Vagina (tissue), 2 donors: Measurements from ENCODE around the gene EIF2AK3. TPM values are rescaled to one million over a fixed set of nuclear protein-coding genes. Genes with fewer than 3 reads are reported as not detected.
A peak's percentile ranks its signal among the peaks of the same experiment; 100 is the strongest.

Experiments used
- DNase-seq, 2 donors: peaks; one replicate each; pipeline ENCODE4 v3.0.0-alpha.2; 2017; ENCODE audit errors: extremely low spot score in 2 of 2
- H3K27ac ChIP-seq: fragments of 200-600 bp; sonication (generic); one replicate; pipeline ENCODE4 v1.5.1; 2019
- H3K27me3 ChIP-seq: fragments of 200-600 bp; sonication (generic); one replicate; pipeline ENCODE4 v1.5.1; 2019
- H3K36me3 ChIP-seq, 2 donors: fragments of 200-600 bp; sonication (generic); one replicate each; pipeline ENCODE4 v1.5.1; 2017 to 2019
- H3K4me1 ChIP-seq: fragments of 200-600 bp; sonication (generic); one replicate; pipeline ENCODE4 v1.5.1; 2019
- H3K4me3 ChIP-seq, 2 donors: fragments of 200-600 bp; sonication (generic); 1 replicate in 1 of 2; 2 replicates in 1 of 2; pipeline ENCODE4 v1.5.1; 2016 to 2019
- H3K9me3 ChIP-seq: fragments of 200-600 bp; sonication (generic); one replicate; pipeline ENCODE4 v1.5.1; 2019
- POLR2A ChIP-seq, 2 donors: fragments of 450-650 bp; IDR thresholded peaks; one replicate each; pipeline ENCODE4 v1.6.1; 2017; ENCODE audit warnings: antibody characterized with exemption in 2 of 2, mild to moderate bottlenecking in 2 of 2, moderate library complexity in 2 of 2
- POLR2AphosphoS5 ChIP-seq, 2 donors: sonication (generic); formaldehyde crosslinking; IDR thresholded peaks; one replicate each; pipeline ENCODE4 v1.9.0; 2017; ENCODE audit warnings: antibody characterized with exemption in 2 of 2, mild to moderate bottlenecking in 2 of 2, low read depth in 1 of 2; ENCODE audit not compliant: insufficient read depth in 1 of 2
- intact Hi-C: fragments of 100-400 bp; cut with DNase I; formaldehyde crosslinking; loops from one replicate; pipeline ENCODE4 v1.15.1; 2023
- total RNA-seq: library from RNA; depleted of rRNA; stranded (reverse); fragments of >200 nt; gene quantifications from one replicate; pipeline ENCODE4 v1.2.3, GENCODE V29; 2016
- TF ChIP-seq, protein P1 (sequence below), 3 experiments: fragments of 450-650 bp in 2 of 3; fragments of 200-600 bp in 1 of 3; sonication (generic) in 1 of 3; IDR thresholded peaks; one replicate each; pipeline ENCODE4 v1.5.1; 2017 to 2019; ENCODE audit warnings: antibody characterized with exemption in 3 of 3, mild to moderate bottlenecking in 2 of 3, moderate library complexity in 2 of 3

EIF2AK3 gene
- 19.6 TPM for total RNA-seq

DNA sequence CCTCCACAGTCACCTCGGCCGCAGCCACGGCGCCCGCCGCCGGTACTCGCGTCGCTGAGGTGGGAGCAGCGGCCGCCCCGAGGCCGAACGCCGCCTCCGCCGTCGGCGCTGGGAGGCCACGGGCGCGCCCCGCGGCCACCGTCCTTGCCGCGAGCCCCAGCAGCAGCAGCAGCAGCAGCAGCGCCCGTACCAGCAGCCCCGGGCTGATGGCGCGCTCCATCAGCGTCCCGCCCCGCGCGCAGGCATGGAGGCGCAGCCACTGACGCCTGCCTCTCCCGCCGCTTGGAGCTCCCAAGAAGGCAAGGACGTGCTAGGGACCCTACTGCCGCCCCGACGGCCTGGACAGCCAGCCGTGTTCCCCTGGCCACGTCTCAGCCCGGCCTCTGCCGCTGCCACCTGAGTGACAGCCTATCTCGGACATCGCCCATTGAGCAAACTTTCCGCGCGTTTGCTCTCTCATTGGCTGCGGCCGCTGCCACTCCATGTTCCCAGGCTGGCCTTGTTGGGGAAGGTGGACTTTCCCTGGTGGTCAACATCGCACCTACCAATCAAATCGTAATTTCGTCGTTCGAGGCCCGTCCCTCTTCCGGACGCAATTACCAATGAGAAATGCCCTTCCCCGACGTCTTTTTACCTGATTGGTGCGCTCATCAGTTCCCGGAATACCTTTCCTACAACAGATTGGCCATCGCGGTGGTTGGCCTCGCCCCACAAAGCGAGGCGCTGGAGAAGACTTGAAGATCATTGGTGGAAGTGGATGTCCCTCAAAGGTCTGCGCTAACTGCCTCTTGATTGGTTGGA, at the start of gene EIF2AK3:
EIF2AK3 (minus strand) TSS at position 410 of the 801 bp plus-strand sequence; CDS start at position 220, 190 bp downstream.
- intact Hi-C loops: no loop called here
- TF ChIP-seq POLR2AphosphoS5 (IDR thresholded peaks at IDR 0.05; ENCODE audit: insufficient read depth in 1 of 2, low read depth in 1 of 2) (peak; percentile 96 to 99), POLR2A (IDR thresholded peaks at IDR 0.05) (peak in 1 of 2 donors; percentile 99)
- TF ChIP-seq, protein P1, sequence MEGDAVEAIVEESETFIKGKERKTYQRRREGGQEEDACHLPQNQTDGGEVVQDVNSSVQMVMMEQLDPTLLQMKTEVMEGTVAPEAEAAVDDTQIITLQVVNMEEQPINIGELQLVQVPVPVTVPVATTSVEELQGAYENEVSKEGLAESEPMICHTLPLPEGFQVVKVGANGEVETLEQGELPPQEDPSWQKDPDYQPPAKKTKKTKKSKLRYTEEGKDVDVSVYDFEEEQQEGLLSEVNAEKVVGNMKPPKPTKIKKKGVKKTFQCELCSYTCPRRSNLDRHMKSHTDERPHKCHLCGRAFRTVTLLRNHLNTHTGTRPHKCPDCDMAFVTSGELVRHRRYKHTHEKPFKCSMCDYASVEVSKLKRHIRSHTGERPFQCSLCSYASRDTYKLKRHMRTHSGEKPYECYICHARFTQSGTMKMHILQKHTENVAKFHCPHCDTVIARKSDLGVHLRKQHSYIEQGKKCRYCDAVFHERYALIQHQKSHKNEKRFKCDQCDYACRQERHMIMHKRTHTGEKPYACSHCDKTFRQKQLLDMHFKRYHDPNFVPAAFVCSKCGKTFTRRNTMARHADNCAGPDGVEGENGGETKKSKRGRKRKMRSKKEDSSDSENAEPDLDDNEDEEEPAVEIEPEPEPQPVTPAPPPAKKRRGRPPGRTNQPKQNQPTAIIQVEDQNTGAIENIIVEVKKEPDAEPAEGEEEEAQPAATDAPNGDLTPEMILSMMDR (IDR thresholded peaks at IDR 0.05): peak in 2 of 3 experiments; percentile 1 to 33
- DNase-seq: peak; percentile 99 to 100
- Histone ChIP-seq H3K36me3 (no peaks in the 10 kb centered on the region), H3K27ac (peak within 1 kb of the TSS; percentile 99), H3K4me3 (peak within 1 kb of the TSS; percentile 83 to 88), H3K4me1 (peaks cover 53% of the 10 kb centered on the region), H3K27me3 (no peaks in the 10 kb centered on the region), H3K9me3 (no peaks in the 10 kb centered on the region)

DNA sequence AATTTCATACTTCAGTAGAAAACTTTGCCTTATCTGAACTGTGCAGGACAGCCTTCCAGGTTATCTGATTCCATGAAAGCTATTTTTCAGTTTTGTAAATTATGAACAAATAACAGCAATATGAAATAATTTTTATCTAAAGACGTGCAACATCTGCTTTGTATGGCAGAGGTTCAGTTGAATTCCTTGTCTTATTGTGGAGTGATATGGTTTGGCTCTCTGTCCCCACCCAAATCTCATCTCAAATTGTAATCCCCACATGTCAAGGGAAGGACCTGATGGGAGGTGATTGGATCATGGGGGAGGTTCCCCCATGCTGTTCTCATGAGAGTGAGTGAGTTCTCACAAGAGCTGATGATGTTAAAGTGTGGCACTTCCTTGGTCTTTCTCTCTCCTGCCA, 46.1 kb upstream of the EIF2AK3 start:
- no peak for DNase-seq
- no peak overlapping the region for H3K4me3 ChIP-seq
- no peaks in the 10 kb centered on the region for H3K9me3 ChIP-seq
- no peaks in the 10 kb centered on the region for H3K36me3 ChIP-seq
- H3K27ac ChIP-seq: no peak overlapping the region
- TF ChIP-seq POLR2A (IDR thresholded peaks at IDR 0.05) (no peak), POLR2AphosphoS5 (IDR thresholded peaks at IDR 0.05; ENCODE audit: insufficient read depth in 1 of 2, low read depth in 1 of 2) (no peak)
- TF ChIP-seq, protein P1 (IDR thresholded peaks at IDR 0.05): no peak
- intact Hi-C loops: loop anchor here (5.0 kb wide), 1 partner anchor 81 kb away; no protein-coding TSS in a partner anchor
- no peaks in the 10 kb centered on the region for H3K4me1 ChIP-seq
- no peaks in the 10 kb centered on the region for H3K27me3 ChIP-seq

DNA sequence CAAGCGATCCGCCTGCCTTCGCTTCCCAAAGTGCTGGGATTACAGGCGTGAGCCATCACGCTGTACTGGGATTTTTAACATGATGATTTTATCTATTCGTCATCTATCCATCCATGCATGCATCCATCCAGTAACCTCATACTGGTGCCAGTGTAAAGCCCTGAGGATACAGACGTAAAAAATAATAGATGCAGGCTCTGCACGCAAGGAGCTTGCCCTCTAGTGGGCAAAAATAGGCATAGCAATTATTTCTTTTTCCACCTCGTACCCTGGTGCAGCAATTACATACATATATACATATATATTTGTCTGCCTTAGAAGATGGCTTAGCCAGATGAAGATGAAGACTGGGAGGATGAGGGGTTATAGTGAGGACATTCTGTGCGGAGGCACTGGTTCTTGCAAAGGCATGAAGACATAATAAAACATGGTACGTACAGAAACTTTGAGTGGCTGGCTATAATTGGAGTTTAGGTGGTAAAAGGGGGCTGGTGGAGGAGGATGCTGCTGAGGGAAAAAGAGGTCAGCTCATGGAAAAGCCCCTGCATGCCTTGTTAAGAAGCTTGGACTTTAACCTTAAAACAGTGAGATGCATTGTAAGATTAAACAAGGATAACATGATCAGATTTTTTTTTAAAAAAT, 44.6 kb upstream of the EIF2AK3 start:
- H3K36me3 ChIP-seq: no peaks in the 10 kb centered on the region
- intact Hi-C loops: loop anchor here (5.0 kb wide), 1 partner anchor 80 kb away; no protein-coding TSS in a partner anchor
- H3K4me1 ChIP-seq: no peaks in the 10 kb centered on the region
- no peaks in the 10 kb centered on the region for H3K27me3 ChIP-seq
- DNase-seq: no peak
- H3K9me3 ChIP-seq: no peaks in the 10 kb centered on the region
- no peak overlapping the region for H3K27ac ChIP-seq
- no peak for TF ChIP-seq POLR2AphosphoS5 (IDR thresholded peaks at IDR 0.05; ENCODE audit: insufficient read depth in 1 of 2, low read depth in 1 of 2)
- no peak for TF ChIP-seq POLR2A (IDR thresholded peaks at IDR 0.05)
- TF ChIP-seq, protein P1 (IDR thresholded peaks at IDR 0.05): peak; percentile 48 to 81 (median 80)
- H3K4me3 ChIP-seq: no peak overlapping the region

- Histone ChIP-seq H3K4me3 (no peak overlapping the region), H3K4me1 (no peaks in the 10 kb centered on the region), H3K27me3 (no peaks in the 10 kb centered on the region), H3K36me3 (no peaks in the 10 kb centered on the region), H3K27ac (no peak overlapping the region), H3K9me3 (no peaks in the 10 kb centered on the region)
- intact Hi-C loops: loop anchor here (5.0 kb wide), 1 partner anchor 77 kb away; no protein-coding TSS in a partner anchor
- DNase-seq: no peak
- TF ChIP-seq POLR2AphosphoS5 (IDR thresholded peaks at IDR 0.05; ENCODE audit: insufficient read depth in 1 of 2, low read depth in 1 of 2): no peak
- TF ChIP-seq, protein P1 (IDR thresholded peaks at IDR 0.05): peak; percentile 16 to 53 (median 37)
These were observed 42.4 kb upstream of the EIF2AK3 start for GRCh38 chr2:88669482-88670214.
